Fibroblast of pulmonary artery (primary cell): ENCODE measurements around the gene TSPAN10.

Experiments
- DNase-seq: peaks from one replicate; pipeline ENCODE4 v3.0.0-alpha.2; 2010; ENCODE audit warnings: low read depth
- H3K4me3 ChIP-seq: replicated peaks from 2 replicates; pipeline ENCODE4 v1.5.1; 2011; ENCODE audit warnings: low read depth, mild to moderate bottlenecking, control low read depth, low read length, moderate library complexity
- TF ChIP-seq, protein P1 (sequence below): IDR thresholded peaks from 2 replicates; pipeline ENCODE4 v1.5.1; 2011; ENCODE audit warnings: mild to moderate bottlenecking, control low read depth, low read length, inconsistent platforms; ENCODE audit errors: missing control alignments

TSPAN10 gene

DNA sequence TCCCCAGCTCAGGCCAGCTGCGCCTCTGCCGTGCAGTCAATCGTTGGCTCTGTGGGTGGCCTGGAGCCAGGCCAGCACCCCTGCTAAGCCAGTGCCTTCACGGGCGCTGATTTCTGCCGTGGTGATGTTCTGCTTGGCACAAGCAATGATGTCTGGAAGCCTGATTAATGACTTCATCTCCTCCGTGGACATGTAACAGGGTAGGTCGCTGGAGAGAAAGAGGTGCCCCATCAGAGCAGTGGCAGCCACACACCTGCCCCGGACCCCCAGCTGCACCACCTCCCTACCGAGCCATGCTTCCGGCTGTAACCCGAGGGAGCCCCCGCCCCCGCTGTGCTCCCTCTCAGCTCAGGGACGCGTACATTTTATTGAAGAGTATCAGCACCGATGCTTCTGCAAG, 44.7 kb downstream of the TSPAN10 start:
- no peak overlapping the region for H3K4me3 ChIP-seq
- TF ChIP-seq, protein P1, sequence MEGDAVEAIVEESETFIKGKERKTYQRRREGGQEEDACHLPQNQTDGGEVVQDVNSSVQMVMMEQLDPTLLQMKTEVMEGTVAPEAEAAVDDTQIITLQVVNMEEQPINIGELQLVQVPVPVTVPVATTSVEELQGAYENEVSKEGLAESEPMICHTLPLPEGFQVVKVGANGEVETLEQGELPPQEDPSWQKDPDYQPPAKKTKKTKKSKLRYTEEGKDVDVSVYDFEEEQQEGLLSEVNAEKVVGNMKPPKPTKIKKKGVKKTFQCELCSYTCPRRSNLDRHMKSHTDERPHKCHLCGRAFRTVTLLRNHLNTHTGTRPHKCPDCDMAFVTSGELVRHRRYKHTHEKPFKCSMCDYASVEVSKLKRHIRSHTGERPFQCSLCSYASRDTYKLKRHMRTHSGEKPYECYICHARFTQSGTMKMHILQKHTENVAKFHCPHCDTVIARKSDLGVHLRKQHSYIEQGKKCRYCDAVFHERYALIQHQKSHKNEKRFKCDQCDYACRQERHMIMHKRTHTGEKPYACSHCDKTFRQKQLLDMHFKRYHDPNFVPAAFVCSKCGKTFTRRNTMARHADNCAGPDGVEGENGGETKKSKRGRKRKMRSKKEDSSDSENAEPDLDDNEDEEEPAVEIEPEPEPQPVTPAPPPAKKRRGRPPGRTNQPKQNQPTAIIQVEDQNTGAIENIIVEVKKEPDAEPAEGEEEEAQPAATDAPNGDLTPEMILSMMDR = no peak

DNA sequence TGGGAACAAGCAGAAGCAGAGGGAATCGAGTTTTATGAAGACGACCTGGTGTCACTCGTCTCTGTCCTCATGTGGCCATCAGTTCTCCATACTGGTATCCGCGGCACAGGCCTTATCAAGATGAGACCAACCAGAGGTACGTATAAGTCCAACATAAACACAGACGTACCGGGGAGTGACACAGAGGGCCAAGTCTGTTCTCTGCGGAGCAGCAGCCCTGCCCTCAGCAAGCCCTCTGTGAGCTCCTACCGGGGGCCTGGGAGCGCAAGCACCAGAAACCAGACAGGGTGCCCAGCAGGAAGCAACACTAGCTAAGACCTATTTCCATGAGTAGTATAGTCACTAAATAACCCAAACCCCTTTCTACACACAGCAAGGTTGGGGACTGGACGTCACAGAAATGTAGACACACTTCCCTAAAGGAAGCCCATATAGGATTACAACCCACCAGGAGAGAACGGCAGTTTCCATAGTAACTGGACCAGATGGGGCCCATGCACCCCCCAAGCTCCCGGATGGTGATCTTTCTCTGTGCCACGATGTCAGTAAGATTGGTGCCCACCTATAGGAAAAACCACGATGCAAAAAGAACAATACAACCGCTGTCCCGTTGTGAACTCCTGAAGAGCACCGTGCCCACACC, 45.7 kb downstream of the TSPAN10 start:
- peak overlapping the region; percentile 87 for H3K4me3 ChIP-seq
- DNase-seq = peak; percentile 11
- TF ChIP-seq, protein P1 = no peak

More for the DNA sequence above, 44.7 kb downstream of the TSPAN10 start:
- no peak for DNase-seq

DNA sequence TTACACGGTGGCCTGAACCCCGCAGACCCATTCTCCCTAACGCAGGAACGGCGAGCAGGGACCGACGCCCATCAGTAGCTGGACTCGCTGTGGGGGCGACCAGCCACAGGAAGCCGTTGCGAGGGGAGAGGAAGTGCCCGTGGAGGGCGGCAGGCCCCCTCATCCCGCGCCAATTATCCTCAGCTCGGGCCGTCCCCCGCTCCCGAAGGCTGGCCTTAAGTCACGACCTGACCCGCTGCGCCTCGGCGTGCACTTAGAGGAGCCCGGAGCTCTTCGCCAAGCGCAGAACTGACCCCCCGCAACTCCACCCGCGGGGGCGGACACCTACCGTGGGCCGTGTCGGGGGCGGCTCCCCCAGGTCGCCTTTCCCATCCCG, 46.2 kb downstream of the TSPAN10 start:
- peak overlapping the region; percentile 87 for H3K4me3 ChIP-seq
- TF ChIP-seq, protein P1 = no peak
- no peak for DNase-seq

DNA sequence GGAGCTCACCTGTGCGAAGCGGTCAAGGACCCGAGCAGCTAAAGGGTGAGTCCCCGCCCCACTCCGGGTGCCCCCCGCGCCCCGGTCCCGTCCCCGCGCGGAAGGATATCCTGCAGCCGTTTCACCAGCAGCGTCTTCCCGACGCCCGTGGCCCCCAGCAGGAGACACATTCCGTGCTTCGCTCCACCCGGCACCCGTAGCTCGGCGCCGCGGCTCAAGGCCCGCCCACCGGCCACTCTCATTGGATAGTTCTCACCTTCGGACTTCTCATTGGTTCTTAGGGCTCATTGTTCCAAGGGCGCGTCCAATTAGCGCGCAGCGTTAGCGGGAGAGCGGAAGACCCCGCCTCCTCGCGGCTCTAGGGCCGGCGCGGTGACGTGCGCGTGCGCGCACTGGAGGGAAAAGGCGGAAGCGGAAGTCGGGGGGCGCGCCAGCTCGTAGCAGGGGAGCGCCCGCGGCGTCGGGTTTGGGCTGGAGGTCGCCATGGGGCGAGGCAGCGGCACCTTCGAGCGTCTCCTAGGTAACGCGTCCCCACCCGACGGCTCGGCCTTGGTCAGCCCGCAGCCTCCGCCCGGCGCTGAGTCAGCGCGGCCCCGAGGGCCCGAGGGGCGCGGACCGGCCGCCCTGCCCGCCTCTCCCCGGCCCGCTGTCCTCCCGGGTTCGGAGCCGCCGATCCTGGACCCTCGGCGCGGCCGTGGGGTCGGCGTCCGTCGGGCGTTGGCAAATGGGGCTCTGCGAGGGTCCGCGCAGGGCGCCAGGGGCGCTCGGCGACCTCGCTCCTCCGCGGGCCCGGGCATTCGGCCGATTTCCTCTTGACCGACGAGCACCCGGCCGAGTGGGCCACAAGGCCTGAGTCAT, 46.8 kb downstream of the TSPAN10 start, which contains the start of the genes ARL16 and HGS:
ARL16 (minus strand) TSS at position 214 of the 858 bp plus-strand sequence; CDS start at position 170, 44 bp downstream.
HGS (plus strand) TSS at position 428 of the 858 bp plus-strand sequence; CDS start at position 484, 56 bp downstream.
- peak within 1 kb of the TSS; percentile 87 for H3K4me3 ChIP-seq
- TF ChIP-seq, protein P1 = no peak
- peak; percentile 99 for DNase-seq

DNA sequence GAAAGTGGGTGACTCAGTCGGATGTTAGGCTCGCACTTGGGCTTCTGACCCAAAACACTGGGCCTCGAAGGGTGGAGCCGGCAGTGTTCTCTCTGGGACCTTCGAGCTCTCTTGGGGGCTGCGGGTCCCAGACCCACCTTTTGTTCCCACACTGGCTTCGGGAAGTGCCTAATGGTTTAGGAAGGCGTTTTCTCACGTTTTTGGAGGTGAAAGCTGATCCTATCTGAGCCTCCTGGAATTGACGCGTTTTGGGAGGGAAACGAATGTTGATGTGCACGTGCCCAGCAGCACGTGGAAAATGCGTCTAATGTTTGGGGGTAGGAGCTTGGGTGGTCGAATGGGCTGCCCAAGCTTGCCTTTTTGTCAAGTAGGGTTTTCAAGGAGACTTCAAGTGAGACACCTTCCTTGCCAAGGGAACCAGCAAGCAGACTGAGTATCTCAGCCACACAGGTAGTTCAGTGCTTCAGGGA, 47.5 kb downstream of the TSPAN10 start:
- TF ChIP-seq, protein P1 = no peak
- no peak for DNase-seq
- H3K4me3 ChIP-seq = peak overlapping the region; percentile 87

DNA sequence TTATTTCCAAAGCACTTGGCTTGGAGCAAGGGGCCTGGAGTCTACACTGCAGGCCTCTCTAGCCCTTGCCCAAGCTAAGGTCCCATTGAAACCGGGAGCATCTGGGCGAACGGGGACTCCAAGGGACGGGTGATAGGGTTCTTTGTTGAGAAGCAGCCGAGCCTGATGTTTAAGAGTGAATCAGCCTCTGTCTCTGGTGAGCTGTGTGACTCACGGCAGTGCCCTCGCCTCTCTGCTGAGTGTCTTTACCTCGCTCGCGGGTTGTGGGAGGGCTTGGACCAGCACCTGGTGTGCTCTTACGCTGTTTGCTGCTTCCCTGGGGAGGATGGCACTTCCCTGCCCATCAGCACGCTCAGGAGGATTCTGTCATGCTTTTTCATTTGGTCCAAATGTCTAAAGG, 48.1 kb downstream of the TSPAN10 start:
- DNase-seq = peak; percentile 46
- TF ChIP-seq, protein P1 = no peak
- peak overlapping the region; percentile 87 for H3K4me3 ChIP-seq
